Measurements from ENCODE around the gene IGFN1. TPM values are rescaled to one million over a fixed set of nuclear protein-coding genes. Genes with fewer than 3 reads are reported as not detected.

Gene IGFN1
- under 1 TPM in 1 of 2 donors, not detected in 1; 0.05 TPM for total RNA-seq
- long read RNA-seq, result 0 reads

GRCh38 chr1:201190624-201191051 lies at the start of gene IGFN1:
TSS of gene IGFN1 (plus strand) at chr1:201190824. CDS start at chr1:201193294, 2,470 bp downstream.
- peak in 1 of 2 donors; percentile 25 for ATAC-seq
- intact Hi-C loops (cut with DNase I), result no loop called here
- no peak for DNase-seq

GRCh38 chr1:201140941-201141260 lies 49.7 kb upstream of the IGFN1 start:
- intact Hi-C loops (cut with DNase I), result no loop called here
- DNase-seq, result no peak

GRCh38 chr1:201141418-201141817 lies 49.2 kb upstream of the IGFN1 start:
- intact Hi-C loops (cut with DNase I), result no loop called here
- no peak for DNase-seq

More at GRCh38 chr1:201140941-201141260, 49.7 kb upstream of the IGFN1 start:
- no peak for ATAC-seq

GRCh38 chr1:201142011-201142848 lies 48.4 kb upstream of the IGFN1 start:
- peak; percentile 35 to 64 for ATAC-seq
- intact Hi-C loops (cut with DNase I), result no loop called here
- peak; percentile 56 for DNase-seq

More at GRCh38 chr1:201141418-201141817, 49.2 kb upstream of the IGFN1 start:
- ATAC-seq, result no peak

GRCh38 chr1:201142849-201143725 lies 47.5 kb upstream of the IGFN1 start:
- intact Hi-C loops (cut with DNase I), result no loop called here
- DNase-seq (no peak), ATAC-seq (no peak)

GRCh38 chr1:201143726-201144635 lies 46.6 kb upstream of the IGFN1 start:
- intact Hi-C loops (cut with DNase I), result no loop called here
- ATAC-seq (no peak), DNase-seq (no peak)

- no peak for DNase-seq
- intact Hi-C loops (cut with DNase I), result loop anchor here in 1 of 2 donors (5.0 kb wide), 1 partner anchor 78 kb away; no protein-coding TSS in a partner anchor
- ATAC-seq, result no peak
These were observed 45.9 kb upstream of the IGFN1 start for GRCh38 chr1:201144701-201145100.

- intact Hi-C loops (cut with DNase I), result loop anchor here in 1 of 2 donors (5.0 kb wide), 1 partner anchor 77 kb away; no protein-coding TSS in a partner anchor
- ATAC-seq, result no peak
These were observed 45.5 kb upstream of the IGFN1 start for GRCh38 chr1:201145132-201145531.

GRCh38 chr1:201145816-201146215 lies 44.8 kb upstream of the IGFN1 start:
- intact Hi-C loops (cut with DNase I), result loop anchor here in 1 of 2 donors (5.0 kb wide), 1 partner anchor 76 kb away; no protein-coding TSS in a partner anchor

More at GRCh38 chr1:201145132-201145531, 45.5 kb upstream of the IGFN1 start:
- DNase-seq, result no peak

GRCh38 chr1:201146626-201147390 lies 43.8 kb upstream of the IGFN1 start:
- no peak for ATAC-seq
- intact Hi-C loops (cut with DNase I), result loop anchor here in 1 of 2 donors (5.0 kb wide), 1 partner anchor 75 kb away; no protein-coding TSS in a partner anchor
- DNase-seq, result no peak

More at GRCh38 chr1:201145816-201146215, 44.8 kb upstream of the IGFN1 start:
- ATAC-seq (no peak), DNase-seq (no peak)

GRCh38 chr1:201147396-201148015 lies 43.1 kb upstream of the IGFN1 start:
- intact Hi-C loops (cut with DNase I), result loop anchor here in 1 of 2 donors (5.0 kb wide), 1 partner anchor 75 kb away; no protein-coding TSS in a partner anchor
- ATAC-seq, result no peak

GRCh38 chr1:201149400-201149799 lies 41.2 kb upstream of the IGFN1 start:
- no peak for DNase-seq
- intact Hi-C loops (cut with DNase I), result loop anchor here in 1 of 2 donors (5.0 kb wide), 1 partner anchor 73 kb away; no protein-coding TSS in a partner anchor

More at GRCh38 chr1:201147396-201148015, 43.1 kb upstream of the IGFN1 start:
- no peak for DNase-seq

GRCh38 chr1:201153474-201154388 lies 36.9 kb upstream of the IGFN1 start:
- ATAC-seq (peak; percentile 85 to 88), DNase-seq (no peak)
- intact Hi-C loops (cut with DNase I), result no loop called here

More at GRCh38 chr1:201149400-201149799, 41.2 kb upstream of the IGFN1 start:
- no peak for ATAC-seq

GRCh38 chr1:201154389-201155165 lies 36.0 kb upstream of the IGFN1 start, which contains the start of gene TMEM9:
TSS of gene TMEM9 (minus strand) at chr1:201154474. CDS start at chr1:201153923, 551 bp downstream.
- ATAC-seq (peak; percentile 98 to 99), DNase-seq (peak; percentile 97)
- intact Hi-C loops (cut with DNase I), result no loop called here

- DNase-seq (no peak), ATAC-seq (no peak)
- intact Hi-C loops (cut with DNase I), result no loop called here
These were observed 35.3 kb upstream of the IGFN1 start for GRCh38 chr1:201155354-201155753.

Measured in left cardiac atrium (tissue), 4 donors.